Ectodermal cell (in vitro differentiated cells): Measurements from ENCODE around the gene SLC25A38.

Source experiments
- H3K27ac ChIP-seq: 2 replicates; pipeline ENCODE4 v1.7.0; 2013; ENCODE audit warnings: mild to moderate bottlenecking, low read depth, low read length; ENCODE audit not compliant: insufficient read depth, poor library complexity, severe bottlenecking
- H3K27me3 ChIP-seq: 2 replicates; pipeline ENCODE4 v1.7.0; 2013; ENCODE audit warnings: mild to moderate bottlenecking, low read length; ENCODE audit not compliant: insufficient read depth, control insufficient read depth, poor library complexity, severe bottlenecking
- H3K36me3 ChIP-seq: one replicate; pipeline ENCODE4 v1.7.0; 2013; ENCODE audit warnings: low read length; ENCODE audit not compliant: control insufficient read depth, insufficient read depth
- H3K4me1 ChIP-seq: one replicate; pipeline ENCODE4 v1.7.0; 2013; ENCODE audit warnings: low read length; ENCODE audit not compliant: control insufficient read depth, insufficient read depth
- H3K4me3 ChIP-seq: 2 replicates; pipeline ENCODE4 v1.7.0; 2013; ENCODE audit warnings: low read depth, low read length, control low read depth; ENCODE audit not compliant: insufficient read depth
- H3K9me3 ChIP-seq: 2 replicates; pipeline ENCODE4 v1.7.0; 2013; ENCODE audit warnings: mild to moderate bottlenecking, low read length, moderate library complexity; ENCODE audit not compliant: control insufficient read depth
- WGBS, 2 experiments: methylation state at CpG; one replicate each; pipeline ENCODE4 v1.1.7; 2013; ENCODE audit warnings: missing lambda C conversion rate in 2 of 2; 5-methylcytosine and 5-hydroxymethylcytosine counted together

SLC25A38 gene

DNA sequence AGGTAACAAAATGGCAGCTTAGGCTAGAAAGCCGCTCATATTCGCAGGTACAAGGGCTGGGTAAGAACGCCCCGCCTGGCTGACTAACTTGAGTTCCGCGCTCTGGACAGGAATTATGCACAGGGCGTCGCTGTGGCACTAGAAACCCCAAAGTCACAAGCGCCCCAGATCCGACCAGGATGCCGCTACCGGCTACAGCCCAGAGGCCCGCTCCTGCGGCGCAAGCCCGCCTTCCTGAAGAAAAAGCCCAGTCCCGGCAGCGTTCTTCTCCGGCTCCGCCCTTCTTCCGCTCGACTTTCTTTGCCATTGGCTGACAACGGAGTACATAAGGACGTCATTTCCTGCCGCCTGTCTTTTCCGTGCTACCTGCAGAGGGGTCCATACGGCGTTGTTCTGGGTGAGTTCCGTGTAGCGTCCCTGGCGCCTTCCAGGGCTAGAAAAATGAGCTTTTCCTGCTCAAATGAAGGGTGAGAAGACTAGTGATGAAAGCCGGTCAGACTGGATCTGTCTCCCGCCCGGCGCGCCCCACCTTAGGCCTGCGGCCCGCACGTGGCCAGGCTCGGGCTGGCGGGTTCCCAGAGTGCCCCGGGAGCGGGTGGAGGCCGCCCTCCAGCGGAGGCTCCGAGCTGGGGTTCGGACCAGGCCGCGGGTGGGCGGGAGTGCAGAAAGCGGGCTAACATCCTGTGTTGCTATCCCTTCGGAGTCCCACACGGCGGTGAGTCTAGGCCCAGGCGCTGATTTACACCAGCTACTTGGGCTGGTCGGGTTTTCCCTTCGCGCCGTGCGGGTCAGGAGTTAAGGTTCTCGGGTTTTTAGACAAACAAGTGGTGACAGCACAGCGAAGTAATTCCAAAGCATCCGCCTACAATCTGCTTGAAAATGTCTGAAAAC lies 23.4 kb downstream of the SLC25A38 start, which contains the start of gene RPSA:
TSS of gene RPSA (plus strand) at position 353 of the 891 bp plus-strand sequence. CDS start 934 bp downstream, outside the sequence.
- peaks cover 6% of the 10 kb centered on the region for H3K4me1 ChIP-seq
- H3K36me3 ChIP-seq, result peaks cover 24% of the 10 kb centered on the region
- H3K4me3 ChIP-seq, result peak within 1 kb of the TSS; percentile 72
- peak within 1 kb of the TSS; percentile 88 for H3K27ac ChIP-seq
- 0% methylated on average over 63 of the region's 63 CpGs for WGBS, 2 experiments
- H3K9me3 ChIP-seq, result no peaks in the 10 kb centered on the region
- no peaks in the 10 kb centered on the region for H3K27me3 ChIP-seq

DNA sequence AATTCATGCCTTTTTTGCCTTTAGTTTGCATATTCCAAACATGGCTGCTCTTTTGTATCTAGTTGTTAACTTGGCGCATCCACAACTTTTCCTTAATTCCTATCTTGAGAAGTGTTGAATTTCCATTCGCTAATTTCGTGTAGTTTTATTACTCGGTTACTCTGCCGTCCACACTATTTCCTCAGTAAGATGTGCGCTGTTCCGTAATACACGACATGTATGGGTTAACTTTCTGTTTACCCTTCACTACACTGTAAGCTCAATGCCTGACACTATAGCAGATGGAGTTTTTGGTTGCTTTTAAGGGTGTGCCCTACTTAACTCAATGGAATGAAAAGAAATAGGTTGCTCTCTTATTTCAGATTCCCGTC lies 24.1 kb downstream of the SLC25A38 start:
- Histone ChIP-seq H3K27me3 (no peaks in the 10 kb centered on the region), H3K36me3 (peaks cover 29% of the 10 kb centered on the region), H3K9me3 (no peaks in the 10 kb centered on the region), H3K27ac (no peak overlapping the region), H3K4me1 (peaks cover 6% of the 10 kb centered on the region), H3K4me3 (peak overlapping the region; percentile 72)
- 2 to 3% methylated on average over 9 of the region's 9 CpGs for WGBS, 2 experiments

DNA sequence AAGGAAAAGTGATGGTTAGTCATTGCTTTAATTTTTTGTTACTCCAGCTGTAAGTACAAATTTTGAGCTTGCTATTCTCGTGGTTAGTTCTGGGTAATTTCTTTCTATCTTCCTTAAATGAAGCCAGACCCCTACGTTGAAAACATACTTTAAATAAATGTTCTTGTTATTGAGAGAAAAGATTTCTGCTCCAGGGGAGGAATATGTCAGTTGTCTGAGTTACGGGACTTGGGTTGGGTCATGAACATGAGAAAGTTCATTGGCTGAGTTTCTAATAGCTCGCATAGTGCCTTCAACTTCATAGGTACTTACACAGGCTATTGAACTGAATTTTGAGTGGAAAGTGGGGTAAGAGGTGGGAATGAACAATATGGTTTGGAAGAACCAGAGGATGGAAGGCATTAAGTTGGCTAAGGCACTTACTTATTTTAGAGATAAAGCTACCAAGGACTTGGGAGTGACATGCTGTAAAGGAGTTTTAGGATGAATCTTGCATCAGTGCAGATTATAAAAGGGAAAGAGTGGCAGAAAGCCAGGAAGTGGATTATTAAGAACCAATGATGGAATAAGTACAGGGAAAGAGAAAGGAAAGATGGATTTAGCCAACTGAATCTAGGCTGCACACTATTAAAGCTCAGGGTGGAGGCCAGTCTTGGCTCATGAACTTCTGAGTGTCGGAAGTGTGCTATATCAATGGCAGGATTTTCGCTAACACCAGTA lies 24.8 kb downstream of the SLC25A38 start:
- peaks cover 6% of the 10 kb centered on the region for H3K4me1 ChIP-seq
- WGBS, 2 experiments, result 73 to 92% methylated on average over 4 to 6 of the region's 6 CpGs
- H3K27ac ChIP-seq, result no peak overlapping the region
- H3K9me3 ChIP-seq, result no peaks in the 10 kb centered on the region
- no peaks in the 10 kb centered on the region for H3K27me3 ChIP-seq
- peaks cover 35% of the 10 kb centered on the region for H3K36me3 ChIP-seq
- peak overlapping the region; percentile 72 for H3K4me3 ChIP-seq

DNA sequence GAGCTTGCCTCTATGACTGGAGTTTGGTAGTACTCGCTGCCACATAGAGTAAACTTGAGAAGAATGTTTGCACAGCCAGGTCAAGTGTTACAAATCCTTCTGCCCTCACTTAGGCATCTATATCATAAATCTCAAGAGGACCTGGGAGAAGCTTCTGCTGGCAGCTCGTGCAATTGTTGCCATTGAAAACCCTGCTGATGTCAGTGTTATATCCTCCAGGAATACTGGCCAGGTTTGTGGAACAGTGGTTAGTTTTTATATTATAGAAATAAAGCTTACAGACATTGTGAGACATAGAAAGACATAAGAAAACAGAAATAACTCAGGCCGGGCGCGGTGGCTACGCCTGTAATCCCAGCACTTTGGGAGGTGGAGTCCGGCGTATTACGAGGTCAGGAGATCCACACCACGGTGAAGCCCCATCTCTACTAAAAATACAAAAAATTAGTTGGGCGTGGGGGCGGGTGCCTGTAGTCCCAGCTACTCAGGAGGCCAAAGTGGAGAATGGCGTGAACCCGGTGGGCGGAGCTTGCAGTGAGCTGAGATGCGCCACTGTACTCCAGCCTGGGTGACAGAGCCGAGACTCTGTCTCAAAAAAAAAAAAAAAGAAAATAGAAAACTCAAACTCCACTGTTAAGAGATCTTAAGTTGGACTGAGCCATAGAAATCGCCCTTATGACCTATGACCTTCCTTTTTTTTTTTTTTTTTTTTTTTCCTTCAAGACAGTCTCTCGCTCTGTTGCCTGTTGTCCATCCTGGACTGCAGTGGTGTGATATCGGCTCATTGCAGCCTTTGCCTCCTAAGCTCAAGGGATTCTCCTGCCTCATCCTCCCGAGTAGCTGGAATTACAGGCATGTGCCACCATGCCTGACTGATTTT lies 25.6 kb downstream of the SLC25A38 start:
- 87 to 92% methylated on average over 21 of the region's 21 CpGs for WGBS, 2 experiments
- Histone ChIP-seq H3K4me1 (peaks cover 6% of the 10 kb centered on the region), H3K4me3 (no peak overlapping the region), H3K9me3 (no peaks in the 10 kb centered on the region), H3K36me3 (peaks cover 41% of the 10 kb centered on the region), H3K27ac (no peak overlapping the region), H3K27me3 (no peaks in the 10 kb centered on the region)

DNA sequence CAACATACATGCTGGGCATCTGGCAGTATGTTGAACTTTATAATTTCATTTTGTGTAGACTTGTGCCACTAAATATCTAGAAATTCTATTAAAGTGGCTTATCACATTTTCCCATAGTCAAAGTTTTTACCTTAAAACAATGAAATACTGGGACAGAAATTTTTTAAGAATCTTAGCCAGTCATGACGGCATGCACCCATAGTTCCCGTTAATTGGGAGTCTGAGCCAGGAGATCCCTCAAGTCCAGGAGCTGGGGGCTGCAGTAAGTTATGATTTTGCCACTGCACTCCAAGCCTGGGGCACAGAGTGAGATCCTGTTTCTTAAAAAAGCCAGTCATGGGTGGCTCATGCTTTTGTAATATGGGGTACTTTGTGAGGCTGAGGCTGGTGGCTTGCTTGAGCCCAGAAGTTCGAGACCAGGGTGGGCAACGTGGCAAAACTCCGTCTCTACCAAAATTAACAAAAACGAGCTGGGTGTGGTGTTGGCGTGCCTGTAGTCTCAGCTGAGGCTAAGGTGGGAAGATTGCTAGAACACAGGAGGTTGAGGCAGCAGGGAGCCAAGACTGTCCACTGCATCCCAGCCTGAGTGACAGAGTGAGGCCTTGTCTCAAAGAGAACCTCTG lies 26.5 kb downstream of the SLC25A38 start:
- Histone ChIP-seq H3K9me3 (no peaks in the 10 kb centered on the region), H3K36me3 (peaks cover 44% of the 10 kb centered on the region), H3K27ac (no peak overlapping the region), H3K4me1 (peaks cover 6% of the 10 kb centered on the region), H3K27me3 (no peaks in the 10 kb centered on the region), H3K4me3 (no peak overlapping the region)
- 91 to 92% methylated on average over 7 of the region's 7 CpGs for WGBS, 2 experiments

DNA sequence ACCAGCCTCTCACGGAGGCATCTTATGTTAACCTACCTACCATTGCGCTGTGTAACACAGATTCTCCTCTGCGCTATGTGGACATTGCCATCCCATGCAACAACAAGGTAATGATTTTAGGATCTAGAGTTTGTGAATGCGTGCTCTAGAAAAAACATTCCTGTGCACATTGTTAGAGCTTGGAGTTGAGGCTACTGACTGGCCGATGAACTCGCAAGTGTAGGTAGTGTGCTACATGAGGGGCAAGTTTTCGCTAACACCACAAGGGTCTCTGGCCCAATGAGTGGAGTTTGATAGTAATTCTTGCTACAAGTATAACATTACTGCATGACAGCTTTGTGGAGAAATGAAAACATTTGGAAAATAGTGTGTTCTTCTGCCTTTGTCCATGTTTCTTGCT lies 27.7 kb downstream of the SLC25A38 start:
- H3K4me1 ChIP-seq, result peaks cover 6% of the 10 kb centered on the region
- H3K27ac ChIP-seq, result no peak overlapping the region
- no peaks in the 10 kb centered on the region for H3K27me3 ChIP-seq
- WGBS, 2 experiments, result 95 to 98% methylated on average over 6 of the region's 7 CpGs
- H3K36me3 ChIP-seq, result peaks cover 44% of the 10 kb centered on the region
- no peaks in the 10 kb centered on the region for H3K9me3 ChIP-seq
- H3K4me3 ChIP-seq, result no peak overlapping the region

DNA sequence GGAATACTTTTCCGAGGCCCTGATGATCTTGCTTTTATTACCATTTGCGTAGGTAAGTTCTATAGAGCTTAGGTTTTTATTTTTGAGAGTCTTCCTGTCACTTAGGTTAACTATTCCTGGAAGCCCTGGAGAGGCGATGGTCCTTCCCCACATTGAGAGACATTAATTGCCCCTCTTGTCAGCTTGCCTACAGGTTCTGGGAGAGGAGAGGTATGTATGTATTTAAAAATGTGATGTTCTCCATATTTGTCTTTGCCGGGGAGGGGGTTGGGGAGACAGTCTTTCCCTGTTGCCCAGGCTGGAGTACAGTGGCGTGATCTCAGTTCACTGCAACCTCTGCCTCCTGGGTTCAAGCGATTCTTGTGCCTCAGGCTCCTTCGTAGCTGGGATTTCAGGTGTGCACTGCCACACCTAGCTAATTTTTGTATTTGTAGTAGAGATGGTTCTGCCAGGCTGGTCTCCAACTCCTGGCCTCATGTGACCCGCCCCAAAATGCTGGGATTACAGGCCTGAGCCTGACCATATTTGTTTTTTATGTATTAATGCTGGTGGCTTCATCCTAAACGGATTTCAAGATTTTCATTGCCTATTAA lies 29.6 kb downstream of the SLC25A38 start:
- WGBS, 2 experiments, result 96 to 97% methylated on average over 9 of the region's 9 CpGs
- peaks cover 5% of the 10 kb centered on the region for H3K4me1 ChIP-seq
- H3K4me3 ChIP-seq, result no peak overlapping the region
- H3K36me3 ChIP-seq, result peaks cover 44% of the 10 kb centered on the region
- no peaks in the 10 kb centered on the region for H3K9me3 ChIP-seq
- H3K27me3 ChIP-seq, result no peaks in the 10 kb centered on the region
- no peak overlapping the region for H3K27ac ChIP-seq

DNA sequence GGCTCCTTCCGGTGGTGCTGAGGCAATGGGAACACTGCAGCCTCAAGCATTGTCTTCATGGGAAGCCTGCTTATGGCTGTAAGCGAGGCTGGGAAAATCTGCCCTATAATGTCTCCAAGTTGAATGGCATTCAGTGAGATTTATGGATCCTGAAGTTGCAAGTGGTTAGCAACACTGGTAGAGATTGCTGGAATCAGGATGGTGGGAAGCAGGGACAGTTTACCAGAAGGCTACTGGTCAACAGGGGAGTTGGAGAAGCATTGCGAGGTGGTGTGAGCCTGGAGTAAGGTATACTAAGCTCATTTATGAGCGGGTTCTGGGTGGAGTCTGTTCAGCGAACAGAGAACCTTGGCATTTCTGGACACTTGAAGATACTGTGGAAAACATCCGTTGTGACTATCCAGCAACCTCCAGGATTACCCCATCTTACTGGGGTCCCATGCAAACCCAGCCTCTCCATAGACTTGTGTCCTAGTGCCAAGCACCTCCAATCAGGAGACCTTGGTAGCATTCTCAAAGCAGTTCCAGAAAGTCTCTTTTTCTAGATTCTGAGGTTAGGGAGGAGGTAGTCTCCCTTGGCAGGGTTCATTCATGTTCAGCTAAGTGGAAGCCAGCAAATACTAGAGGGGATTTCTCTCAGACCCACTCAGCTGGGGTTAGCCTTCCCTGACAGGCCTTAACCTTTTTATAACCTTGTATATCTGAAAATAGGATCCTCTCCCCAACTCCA lies 30.7 kb downstream of the SLC25A38 start:
- WGBS, 2 experiments, result 95 to 96% methylated on average over 6 of the region's 6 CpGs
- H3K4me3 ChIP-seq, result no peak overlapping the region
- peak overlapping the region; percentile 26 for H3K27ac ChIP-seq
- H3K36me3 ChIP-seq, result peaks cover 44% of the 10 kb centered on the region
- peaks cover 6% of the 10 kb centered on the region for H3K4me1 ChIP-seq
- no peaks in the 10 kb centered on the region for H3K9me3 ChIP-seq
- H3K27me3 ChIP-seq, result no peaks in the 10 kb centered on the region

DNA sequence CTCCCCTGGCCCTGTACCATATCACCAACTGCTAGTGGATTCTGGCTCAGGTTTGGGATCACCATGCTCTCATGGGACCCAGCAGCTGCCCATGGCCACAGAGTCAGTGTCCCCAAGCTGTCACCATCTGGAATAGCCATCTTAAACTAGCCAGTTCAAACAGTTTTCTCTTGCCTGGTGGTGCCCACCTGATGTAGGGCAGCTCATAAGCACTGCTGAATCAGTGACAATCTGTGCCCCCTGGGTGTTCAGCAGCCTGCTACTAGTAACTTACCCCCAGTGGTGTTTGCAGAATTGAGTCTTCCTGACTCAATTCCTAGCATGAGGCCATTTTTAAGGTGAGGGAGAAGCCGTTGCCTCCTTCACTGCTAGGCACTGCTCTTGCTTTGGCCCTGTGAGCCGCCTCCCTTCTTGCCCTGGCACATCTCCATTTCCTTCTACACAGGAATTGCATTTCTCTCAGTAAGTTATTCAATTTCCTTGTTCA lies 31.3 kb downstream of the SLC25A38 start:
- peaks cover 42% of the 10 kb centered on the region for H3K36me3 ChIP-seq
- 91 to 92% methylated on average over 2 of the region's 2 CpGs for WGBS, 2 experiments
- H3K4me3 ChIP-seq, result no peak overlapping the region
- H3K27ac ChIP-seq, result no peak overlapping the region
- no peaks in the 10 kb centered on the region for H3K27me3 ChIP-seq
- H3K4me1 ChIP-seq, result peaks cover 6% of the 10 kb centered on the region
- H3K9me3 ChIP-seq, result no peaks in the 10 kb centered on the region
